Esophagus (tissue), 2 donors: Measurements from ENCODE around the gene TMEM225. TPM values are rescaled to one million over a fixed set of nuclear protein-coding genes. Genes with fewer than 3 reads are reported as not detected.
"Not testable (repeated sequence)": the region's sequence is repeated elsewhere in the genome, so short reads cannot be mapped to it uniquely, and the experiment has no call there.

Experiments used
- H3K27ac ChIP-seq, 2 donors: one replicate each; pipeline ENCODE4 v1.5.1; 2013; ENCODE audit warnings: low read depth in 2 of 2, mild to moderate bottlenecking in 2 of 2, inconsistent platforms in 1 of 2, low read length in 1 of 2, moderate library complexity in 1 of 2
- H3K27me3 ChIP-seq, 2 donors: one replicate each; pipeline ENCODE4 v1.6.1; 2013; ENCODE audit warnings: low read length in 2 of 2, control low read depth in 1 of 2, mild to moderate bottlenecking in 1 of 2; ENCODE audit not compliant: insufficient read depth in 2 of 2, control insufficient read depth in 1 of 2
- H3K36me3 ChIP-seq, 2 donors: one replicate each; pipeline ENCODE4 v1.6.1; 2013; ENCODE audit warnings: low read length in 1 of 2; ENCODE audit not compliant: control insufficient read depth in 2 of 2, insufficient read depth in 2 of 2
- H3K4me1 ChIP-seq, 2 donors: one replicate each; pipeline ENCODE4 v1.6.1; 2013; ENCODE audit warnings: low read length in 1 of 2; ENCODE audit not compliant: control insufficient read depth in 2 of 2, insufficient read depth in 2 of 2
- H3K4me3 ChIP-seq, 2 donors: one replicate each; pipeline ENCODE4 v1.5.1; 2013; ENCODE audit warnings: low read length in 2 of 2, mild to moderate bottlenecking in 2 of 2, low read depth in 1 of 2, moderate library complexity in 1 of 2
- H3K9me3 ChIP-seq, 2 donors: one replicate each; pipeline ENCODE4 v1.6.1; 2013; ENCODE audit warnings: mild to moderate bottlenecking in 2 of 2, low read depth in 1 of 2, low read length in 1 of 2, moderate library complexity in 1 of 2; ENCODE audit not compliant: control insufficient read depth in 2 of 2, insufficient read depth in 1 of 2
- WGBS, 2 donors: extraction: QIAGEN DNeasy Blood & Tissue Kit; methylation state at CpG; one replicate each; pipeline ENCODE4 v1.1.7; 2013; 5-methylcytosine and 5-hydroxymethylcytosine counted together
- polyA plus RNA-seq, 2 donors: library from polyadenylated mRNA; stranded (reverse); fragments of 200-250 nt; gene quantifications; one replicate each; pipeline ENCODE4 v1.2.3, GENCODE V29; 2013
- donor health status: healthy with polysubstance abuse.
- donor health status: Bipolar disorder and iron deficiency.

Gene TMEM225
- polyA plus RNA-seq, 2 donors = not detected

DNA sequence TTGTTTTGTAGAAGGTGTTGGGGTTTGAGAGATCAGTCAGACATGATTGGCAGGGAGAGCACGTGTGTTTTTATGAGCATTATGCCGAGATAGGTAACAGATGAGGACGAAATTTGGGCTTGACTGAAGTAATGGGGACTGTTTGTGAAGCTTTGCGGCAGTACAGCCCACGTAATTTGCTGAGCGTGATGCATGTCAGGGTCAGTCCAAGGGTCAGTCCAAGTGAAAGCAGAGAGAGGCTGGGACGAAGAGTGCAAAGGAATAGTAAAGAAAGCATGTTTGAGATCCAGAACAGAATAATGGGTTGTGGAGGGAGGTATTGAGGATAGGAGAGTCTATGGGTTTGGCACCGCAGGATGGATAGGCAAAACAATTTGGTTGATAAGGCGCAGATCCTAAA is 17.7 kb downstream of the TMEM225 start:
- not testable (repeated sequence) for H3K9me3 ChIP-seq, H3K4me3 ChIP-seq, H3K4me1 ChIP-seq, H3K36me3 ChIP-seq, H3K27ac ChIP-seq, H3K27me3 ChIP-seq
- 65 to 69% methylated on average over 9 of the region's 9 CpGs for WGBS, 2 donors

DNA sequence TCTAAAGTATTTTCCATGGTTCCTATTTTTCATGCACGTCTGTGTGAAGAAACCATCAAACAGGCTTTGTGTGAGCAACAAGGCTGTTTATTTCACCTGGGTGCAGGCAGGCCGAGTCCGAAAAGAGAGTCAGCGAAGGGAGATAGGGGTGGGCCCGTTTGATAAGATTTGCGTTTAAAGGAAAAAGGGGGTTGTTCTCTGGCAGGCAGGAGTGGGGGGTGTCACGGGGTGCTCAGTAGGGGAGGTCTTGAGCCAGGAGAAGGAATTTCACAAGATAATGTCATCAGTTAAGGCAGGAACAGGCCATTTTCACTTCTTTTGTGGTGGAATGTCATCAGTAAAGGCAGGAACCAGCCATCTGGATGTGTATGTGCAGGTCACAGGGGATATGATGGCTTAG is 20.2 kb downstream of the TMEM225 start:
- H3K27ac ChIP-seq, H3K9me3 ChIP-seq, H3K4me3 ChIP-seq, H3K27me3 ChIP-seq, H3K4me1 ChIP-seq, H3K36me3 ChIP-seq: not testable (repeated sequence)
- WGBS, 2 donors = 23 to 51% methylated on average over 7 of the region's 7 CpGs

DNA sequence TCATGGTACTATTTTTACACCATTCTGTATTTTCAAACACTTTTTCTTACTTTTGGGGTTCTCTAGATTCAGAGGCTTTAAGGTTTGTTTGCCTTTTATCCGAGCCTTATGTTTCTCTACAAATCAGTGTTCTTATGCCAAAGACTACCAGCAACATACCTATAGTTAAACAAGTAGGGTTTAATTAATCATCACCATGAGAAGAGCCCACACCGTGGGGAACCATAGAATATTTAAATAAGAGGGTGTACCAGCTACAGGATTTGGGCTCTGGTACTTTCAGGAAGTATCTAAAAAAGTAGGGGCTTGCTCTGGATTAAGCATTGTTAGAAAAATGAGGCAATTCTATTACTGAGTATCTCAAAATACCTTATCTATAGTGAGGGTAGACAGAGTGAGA is 25.7 kb downstream of the TMEM225 start:
- no peaks in the 10 kb centered on the region for H3K4me1 ChIP-seq
- peaks cover 0 to under 1% of the 10 kb centered on the region in 2 donors for H3K9me3 ChIP-seq
- no peaks in the 10 kb centered on the region for H3K36me3 ChIP-seq
- no peaks in the 10 kb centered on the region for H3K27me3 ChIP-seq
- no peak overlapping the region for H3K27ac ChIP-seq
- H3K4me3 ChIP-seq = no peak overlapping the region
- WGBS, 2 donors = 33 to 36% methylated on average over 2 of the region's 2 CpGs

GRCh38 chr11:123856444-123856843 is 29.0 kb downstream of the TMEM225 start:
- no peaks in the 10 kb centered on the region for H3K4me1 ChIP-seq
- 85 to 88% methylated on average over 2 of the region's 2 CpGs for WGBS, 2 donors
- no peak overlapping the region for H3K4me3 ChIP-seq
- H3K27ac ChIP-seq = no peak overlapping the region
- H3K36me3 ChIP-seq = no peaks in the 10 kb centered on the region
- H3K9me3 ChIP-seq = peaks cover 7 to 10% of the 10 kb centered on the region in 2 donors
- no peaks in the 10 kb centered on the region for H3K27me3 ChIP-seq

DNA sequence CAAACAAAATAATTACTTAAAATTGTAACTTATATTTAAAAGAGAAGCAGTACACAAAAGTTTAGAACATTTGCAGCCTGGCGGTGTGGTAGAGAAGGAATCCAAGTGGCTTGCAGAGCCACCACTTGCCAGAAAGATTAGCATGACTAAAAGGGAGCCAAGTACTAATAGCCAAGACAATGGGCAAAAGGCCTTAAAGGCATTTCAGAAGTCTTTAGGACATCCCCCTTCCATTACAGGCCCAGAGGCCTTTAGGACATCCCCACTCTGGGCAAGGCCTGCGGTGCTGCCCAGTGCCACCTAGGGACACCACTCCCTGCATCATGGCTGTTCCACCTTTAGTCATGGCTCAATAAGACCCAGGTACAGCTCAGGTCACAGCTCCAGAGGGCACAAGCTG is 32.4 kb downstream of the TMEM225 start:
- no peaks in the 10 kb centered on the region for H3K36me3 ChIP-seq
- no peak overlapping the region for H3K4me3 ChIP-seq
- H3K4me1 ChIP-seq = no peaks in the 10 kb centered on the region
- no peaks in the 10 kb centered on the region for H3K27me3 ChIP-seq
- WGBS, 2 donors = 92 to 98% methylated on average over 2 of the region's 2 CpGs
- no peak overlapping the region for H3K27ac ChIP-seq
- peaks cover 10 to 12% of the 10 kb centered on the region in 2 donors for H3K9me3 ChIP-seq

GRCh38 chr11:123852321-123852720 is 33.1 kb downstream of the TMEM225 start:
- Histone ChIP-seq H3K27me3 (no peaks in the 10 kb centered on the region), H3K9me3 (peaks cover 10 to 12% of the 10 kb centered on the region in 2 donors), H3K27ac (no peak overlapping the region), H3K4me3 (no peak overlapping the region), H3K36me3 (no peaks in the 10 kb centered on the region), H3K4me1 (no peaks in the 10 kb centered on the region)

DNA sequence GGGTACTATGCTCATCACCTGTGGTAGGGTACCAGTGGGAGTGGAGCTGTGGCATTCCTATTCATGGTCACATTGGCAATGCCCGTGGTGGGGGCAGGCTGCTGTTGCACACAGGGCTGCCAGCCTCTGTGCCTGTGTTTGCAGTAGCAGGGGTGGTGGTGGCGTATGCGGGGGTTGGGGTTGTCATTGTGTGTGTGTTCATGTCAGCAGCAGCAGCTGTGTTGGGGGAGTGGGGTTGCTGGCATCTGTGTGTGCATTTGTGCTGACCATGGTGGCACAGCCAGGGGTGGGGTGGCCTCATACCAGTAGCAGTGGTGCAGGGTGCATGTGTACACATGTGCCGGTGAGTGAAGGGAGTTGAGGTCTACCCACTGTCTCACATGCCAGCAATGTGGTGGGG is 34.4 kb downstream of the TMEM225 start:
- H3K4me1 ChIP-seq = no peaks in the 10 kb centered on the region
- H3K9me3 ChIP-seq = peaks cover 10 to 12% of the 10 kb centered on the region in 2 donors
- H3K36me3 ChIP-seq = no peaks in the 10 kb centered on the region
- no peak overlapping the region for H3K27ac ChIP-seq
- no peak overlapping the region for H3K4me3 ChIP-seq
- WGBS, 2 donors = 88 to 93% methylated on average over 4 of the region's 4 CpGs
- no peaks in the 10 kb centered on the region for H3K27me3 ChIP-seq

GRCh38 chr11:123841174-123841573 is 44.3 kb downstream of the TMEM225 start:
- Histone ChIP-seq H3K4me3 (no peak overlapping the region), H3K27me3 (peaks cover 0 to 2% of the 10 kb centered on the region in 2 donors), H3K36me3 (no peaks in the 10 kb centered on the region), H3K9me3 (peaks cover 0 to 2% of the 10 kb centered on the region in 2 donors), H3K4me1 (no peaks in the 10 kb centered on the region), H3K27ac (no peak overlapping the region)
- WGBS, 2 donors = 74 to 82% methylated on average over 6 of the region's 6 CpGs

DNA sequence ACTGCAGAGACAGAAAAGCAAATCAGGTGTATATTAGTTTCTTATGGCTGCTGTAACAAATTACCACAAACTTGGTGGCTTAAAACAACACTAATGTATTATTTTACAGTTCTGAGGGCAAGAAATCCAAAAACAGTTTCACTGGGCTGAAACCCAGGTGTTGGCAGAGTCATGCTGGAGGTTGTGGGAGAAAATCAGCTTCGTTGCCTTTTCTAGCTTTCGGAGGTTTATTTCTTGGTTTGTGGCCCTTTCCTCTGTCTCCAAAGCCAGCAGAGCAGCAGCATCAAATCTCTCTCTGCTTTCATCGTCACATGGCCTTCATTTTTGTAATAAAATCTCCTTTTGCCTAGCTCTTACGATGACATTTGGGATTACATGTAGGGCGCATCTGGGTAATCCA is 46.3 kb downstream of the TMEM225 start:
- Histone ChIP-seq H3K27ac (no peak overlapping the region), H3K4me1 (no peaks in the 10 kb centered on the region), H3K27me3 (no peaks in the 10 kb centered on the region), H3K36me3 (no peaks in the 10 kb centered on the region), H3K9me3 (peaks cover 0 to 2% of the 10 kb centered on the region in 2 donors), H3K4me3 (no peak overlapping the region)
- 82 to 84% methylated on average over 5 of the region's 5 CpGs for WGBS, 2 donors

DNA sequence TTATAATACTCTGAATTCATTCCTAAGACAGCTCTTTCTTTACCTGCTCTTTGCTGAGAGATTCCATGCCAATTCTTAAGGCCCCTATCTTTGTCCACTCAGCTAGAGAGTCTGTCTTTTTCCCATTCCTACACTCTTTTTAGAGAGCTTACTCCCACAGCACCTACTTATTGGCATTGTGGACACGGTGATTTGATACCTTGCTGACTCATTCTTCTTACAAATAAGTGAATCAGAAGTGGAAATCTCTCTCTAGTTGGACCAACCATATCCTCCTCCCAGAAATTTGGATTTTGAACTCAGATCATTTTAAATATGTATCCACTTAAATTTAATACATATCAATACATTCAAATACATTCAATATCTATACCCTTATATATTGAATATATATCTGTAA is 46.8 kb downstream of the TMEM225 start:
- no peaks in the 10 kb centered on the region for H3K27me3 ChIP-seq

More for the DNA sequence above, 46.8 kb downstream of the TMEM225 start:
- 45 to 47% methylated on average over 1 of the region's 1 CpG for WGBS, 2 donors
- Histone ChIP-seq H3K9me3 (peaks cover 0 to 2% of the 10 kb centered on the region in 2 donors), H3K27ac (no peak overlapping the region), H3K4me1 (no peaks in the 10 kb centered on the region), H3K4me3 (no peak overlapping the region), H3K36me3 (no peaks in the 10 kb centered on the region)
